ENCODE data around the gene MYO18A. TPM values are rescaled to one million over a fixed set of nuclear protein-coding genes. Genes with fewer than 3 reads are reported as not detected.

MYO18A gene
- total and polyA plus RNA-seq, 2 donors from 2014 or later = 25.6 to 60.7 TPM

DNA sequence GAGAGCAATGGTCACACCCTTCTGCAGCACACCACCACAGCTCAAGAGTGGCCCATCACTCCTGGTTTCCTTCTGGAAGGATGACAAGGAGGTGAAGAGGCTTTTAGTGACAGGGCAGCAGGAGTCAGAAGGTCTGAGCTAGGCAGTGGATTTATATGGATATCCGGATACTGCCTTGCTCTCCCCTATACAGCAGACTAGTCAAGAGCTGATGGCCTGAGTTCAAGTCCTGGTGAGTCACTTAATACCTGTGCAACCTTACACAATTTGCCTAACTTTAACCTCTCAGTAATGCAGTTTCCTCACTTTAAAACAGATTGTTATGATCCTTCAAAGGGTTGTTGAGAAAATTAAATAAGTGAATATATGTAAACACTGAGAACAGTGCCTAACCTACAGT is 22.9 kb downstream of the MYO18A start:
- H3K9me3 ChIP-seq (ENCODE audit: control insufficient read depth in 2 of 3, insufficient read depth in 1 of 3, low read length in 3 of 3) = no peaks in the 10 kb centered on the region
- H3K27me3 ChIP-seq (ENCODE audit: control insufficient read depth, insufficient read depth, low read length) = no peaks in the 10 kb centered on the region
- H3K27ac ChIP-seq (ENCODE audit: low read depth in 2 of 2, low read length in 2 of 2) = peak overlapping the region in 1 of 2 donors; percentile 36
- no peak overlapping the region for H3K9ac ChIP-seq (ENCODE audit: low read length in 3 of 3)
- DNase-seq = no peak
- TF ChIP-seq, protein P1, sequence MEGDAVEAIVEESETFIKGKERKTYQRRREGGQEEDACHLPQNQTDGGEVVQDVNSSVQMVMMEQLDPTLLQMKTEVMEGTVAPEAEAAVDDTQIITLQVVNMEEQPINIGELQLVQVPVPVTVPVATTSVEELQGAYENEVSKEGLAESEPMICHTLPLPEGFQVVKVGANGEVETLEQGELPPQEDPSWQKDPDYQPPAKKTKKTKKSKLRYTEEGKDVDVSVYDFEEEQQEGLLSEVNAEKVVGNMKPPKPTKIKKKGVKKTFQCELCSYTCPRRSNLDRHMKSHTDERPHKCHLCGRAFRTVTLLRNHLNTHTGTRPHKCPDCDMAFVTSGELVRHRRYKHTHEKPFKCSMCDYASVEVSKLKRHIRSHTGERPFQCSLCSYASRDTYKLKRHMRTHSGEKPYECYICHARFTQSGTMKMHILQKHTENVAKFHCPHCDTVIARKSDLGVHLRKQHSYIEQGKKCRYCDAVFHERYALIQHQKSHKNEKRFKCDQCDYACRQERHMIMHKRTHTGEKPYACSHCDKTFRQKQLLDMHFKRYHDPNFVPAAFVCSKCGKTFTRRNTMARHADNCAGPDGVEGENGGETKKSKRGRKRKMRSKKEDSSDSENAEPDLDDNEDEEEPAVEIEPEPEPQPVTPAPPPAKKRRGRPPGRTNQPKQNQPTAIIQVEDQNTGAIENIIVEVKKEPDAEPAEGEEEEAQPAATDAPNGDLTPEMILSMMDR (IDR thresholded peaks at IDR 0.05; ENCODE audit: borderline replicate concordance, extremely low read depth, insufficient read depth) = no peak
- H3K4me1 ChIP-seq (ENCODE audit: control insufficient read depth in 2 of 3, insufficient read depth in 2 of 3, low read depth in 1 of 3, low read length in 3 of 3) = peaks cover 9 to 77% (median 65%) of the 10 kb centered on the region in 3 donors
- no peak for FAIRE-seq
- intact Hi-C loops (cut with DNase I) = no loop called here
- H3K4me3 ChIP-seq (ENCODE audit: low read length in 3 of 3) = no peak overlapping the region
- no peaks in the 10 kb centered on the region for H3K36me3 ChIP-seq (ENCODE audit: control insufficient read depth in 2 of 3, insufficient read depth in 3 of 3, low read length in 3 of 3)

DNA sequence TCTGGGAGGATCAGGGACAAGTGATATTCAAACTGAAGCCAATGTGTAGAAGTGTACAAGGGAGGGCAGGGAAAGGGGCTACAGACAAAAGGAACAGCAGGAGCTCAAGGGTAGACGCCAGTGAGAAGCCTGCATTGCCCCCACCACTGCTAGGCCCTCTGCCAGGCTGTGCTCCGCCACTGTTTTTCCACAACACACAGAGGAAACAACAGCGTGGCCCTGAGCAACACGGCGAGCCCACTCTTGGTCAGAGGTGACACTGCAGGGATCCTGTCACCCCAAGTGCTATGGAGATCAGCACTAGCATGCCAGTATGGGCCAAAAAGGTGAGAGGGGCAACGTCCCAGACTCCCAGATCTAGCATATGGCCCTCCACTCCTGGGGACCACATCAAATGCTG is 23.4 kb downstream of the MYO18A start:
- no peak overlapping the region for H3K4me3 ChIP-seq (ENCODE audit: low read length in 3 of 3)
- peaks cover 9 to 74% (median 60%) of the 10 kb centered on the region in 3 donors for H3K4me1 ChIP-seq (ENCODE audit: control insufficient read depth in 2 of 3, insufficient read depth in 2 of 3, low read depth in 1 of 3, low read length in 3 of 3)
- H3K36me3 ChIP-seq (ENCODE audit: control insufficient read depth in 2 of 3, insufficient read depth in 3 of 3, low read length in 3 of 3) = no peaks in the 10 kb centered on the region
- H3K9me3 ChIP-seq (ENCODE audit: control insufficient read depth in 2 of 3, insufficient read depth in 1 of 3, low read length in 3 of 3) = no peaks in the 10 kb centered on the region
- peak overlapping the region; percentile 88 to 91 for H3K27ac ChIP-seq (ENCODE audit: low read depth in 2 of 2, low read length in 2 of 2)
- DNase-seq (peak in 1 of 5 donors; percentile 57), FAIRE-seq (no peak)
- TF ChIP-seq, protein P1 (IDR thresholded peaks at IDR 0.05; ENCODE audit: borderline replicate concordance, extremely low read depth, insufficient read depth) = no peak
- intact Hi-C loops (cut with DNase I) = no loop called here
- no peaks in the 10 kb centered on the region for H3K27me3 ChIP-seq (ENCODE audit: control insufficient read depth, insufficient read depth, low read length)
- H3K9ac ChIP-seq (ENCODE audit: low read length in 3 of 3) = peak overlapping the region in 1 of 3 donors; percentile 5

DNA sequence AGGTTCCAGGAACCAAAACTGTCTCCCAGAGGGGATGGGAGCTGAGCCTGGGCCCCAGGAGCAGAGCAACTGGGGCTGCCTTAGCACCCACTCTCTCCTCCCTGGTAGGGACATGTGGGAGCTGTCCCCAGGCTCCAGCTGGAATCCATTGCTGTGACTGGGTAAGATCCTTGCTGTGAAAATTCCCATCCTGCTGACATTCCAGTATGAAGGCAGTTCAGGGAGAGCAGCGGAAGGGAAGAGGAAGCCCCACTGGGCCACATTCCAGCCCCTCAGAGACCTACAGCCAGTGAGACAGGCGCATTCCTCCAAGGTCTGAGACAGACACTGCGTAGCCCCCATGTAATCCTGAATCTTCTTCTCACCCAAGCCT is 24.2 kb downstream of the MYO18A start:
- TF ChIP-seq, protein P1 (IDR thresholded peaks at IDR 0.05; ENCODE audit: borderline replicate concordance, extremely low read depth, insufficient read depth) = no peak
- Histone ChIP-seq H3K36me3 (ENCODE audit: control insufficient read depth in 2 of 3, insufficient read depth in 3 of 3, low read length in 3 of 3) (no peaks in the 10 kb centered on the region), H3K27ac (ENCODE audit: low read depth in 2 of 2, low read length in 2 of 2) (peak overlapping the region; percentile 88 to 91), H3K9ac (ENCODE audit: low read length in 3 of 3) (peak overlapping the region in 1 of 3 donors; percentile 5), H3K9me3 (ENCODE audit: control insufficient read depth in 2 of 3, insufficient read depth in 1 of 3, low read length in 3 of 3) (no peaks in the 10 kb centered on the region), H3K4me3 (ENCODE audit: low read length in 3 of 3) (no peak overlapping the region), H3K27me3 (ENCODE audit: control insufficient read depth, insufficient read depth, low read length) (no peaks in the 10 kb centered on the region), H3K4me1 (ENCODE audit: control insufficient read depth in 2 of 3, insufficient read depth in 2 of 3, low read depth in 1 of 3, low read length in 3 of 3) (peaks cover 9 to 68% (median 58%) of the 10 kb centered on the region in 3 donors)
- intact Hi-C loops (cut with DNase I) = no loop called here
- DNase-seq (peak; percentile 62 to 93 (median 72)), FAIRE-seq (no peak)

Data from kidney (tissue), 14 donors.